Activated T-cell treated with anti-CD3 and anti-CD28 coated beads, Interleukin-2, amount 50 U/mL, for 4 hours (primary cell): ENCODE results near the gene COX4I2. TPM values are rescaled to one million over a fixed set of nuclear protein-coding genes. Genes with fewer than 3 reads are reported as not detected.

Source experiments
- ATAC-seq, 2 donors: fragments of 200-7000 bp; cut with Tn5 transposase; one replicate each; pipeline ENCODE4 v1.10.0; 2021
- DNase-seq: peaks from one replicate; pipeline ENCODE4 v3.0.0-alpha.2; 2020
- H3K27me3 Mint-ChIP-seq: one replicate; pipeline ENCODE4 v1.8.0; 2021; ENCODE audit warnings: low read depth, mixed read lengths
- H3K36me3 Mint-ChIP-seq: one replicate; pipeline ENCODE4 v1.8.0; 2022; ENCODE audit warnings: mixed read lengths; ENCODE audit not compliant: insufficient read depth
- H3K4me1 Mint-ChIP-seq: one replicate; pipeline ENCODE4 v1.8.0; 2021; ENCODE audit warnings: low read depth, mixed read lengths
- H3K4me3 Mint-ChIP-seq: one replicate; pipeline ENCODE4 v1.8.0; 2021; ENCODE audit warnings: mild to moderate bottlenecking, moderate library complexity, mixed read lengths
- H3K9me3 Mint-ChIP-seq: one replicate; pipeline ENCODE4 v1.8.0; 2021; ENCODE audit warnings: mixed read lengths
- total RNA-seq, 3 donors: library from RNA; stranded (reverse); gene quantifications; one replicate each; pipeline ENCODE4 v1.2.1, GENCODE V29; 2021

Gene COX4I2
- total RNA-seq, 3 donors from 2014 or later = not detected

- DNase-seq = no peak
- peaks cover 69% of the 10 kb centered on the region for H3K4me1 Mint-ChIP-seq
- no peak overlapping the region for H3K4me3 Mint-ChIP-seq
- no peaks in the 10 kb centered on the region for H3K27me3 Mint-ChIP-seq
- ATAC-seq = no peak
- peaks cover 36% of the 10 kb centered on the region for H3K36me3 Mint-ChIP-seq
- H3K9me3 Mint-ChIP-seq = no peaks in the 10 kb centered on the region
Observed at GRCh38 chr20:31673435-31673834, 35.7 kb downstream of the COX4I2 start.

GRCh38 chr20:31673943-31674463 lies 36.3 kb downstream of the COX4I2 start:
- no peak for DNase-seq
- H3K27me3 Mint-ChIP-seq = no peaks in the 10 kb centered on the region
- ATAC-seq = no peak
- H3K9me3 Mint-ChIP-seq = no peaks in the 10 kb centered on the region
- peak overlapping the region; percentile 86 for H3K4me3 Mint-ChIP-seq
- peaks cover 75% of the 10 kb centered on the region for H3K4me1 Mint-ChIP-seq
- H3K36me3 Mint-ChIP-seq = peaks cover 42% of the 10 kb centered on the region

GRCh38 chr20:31674895-31675827 lies 37.4 kb downstream of the COX4I2 start:
- DNase-seq (peak; percentile 56), ATAC-seq (peak; percentile 68 to 75)
- H3K36me3 Mint-ChIP-seq = peaks cover 37% of the 10 kb centered on the region
- no peaks in the 10 kb centered on the region for H3K27me3 Mint-ChIP-seq
- H3K9me3 Mint-ChIP-seq = no peaks in the 10 kb centered on the region
- peaks cover 75% of the 10 kb centered on the region for H3K4me1 Mint-ChIP-seq
- H3K4me3 Mint-ChIP-seq = peak overlapping the region; percentile 86

GRCh38 chr20:31675828-31676608 lies 38.3 kb downstream of the COX4I2 start:
- Mint-ChIP-seq H3K9me3 (no peaks in the 10 kb centered on the region), H3K4me1 (peaks cover 83% of the 10 kb centered on the region), H3K36me3 (peaks cover 45% of the 10 kb centered on the region), H3K27me3 (no peaks in the 10 kb centered on the region), H3K4me3 (peak overlapping the region; percentile 86)
- ATAC-seq = peak; percentile 66 to 72
- DNase-seq = peak; percentile 65

- H3K4me1 Mint-ChIP-seq = peaks cover 86% of the 10 kb centered on the region
- H3K27me3 Mint-ChIP-seq = no peaks in the 10 kb centered on the region
- DNase-seq = no peak
- ATAC-seq = no peak
- no peaks in the 10 kb centered on the region for H3K9me3 Mint-ChIP-seq
- H3K4me3 Mint-ChIP-seq = peak overlapping the region; percentile 86
- peaks cover 48% of the 10 kb centered on the region for H3K36me3 Mint-ChIP-seq
Observed at GRCh38 chr20:31676609-31676989, 38.9 kb downstream of the COX4I2 start.

GRCh38 chr20:31677553-31678260 lies 40.0 kb downstream of the COX4I2 start:
- H3K4me1 Mint-ChIP-seq = peaks cover 91% of the 10 kb centered on the region
- no peak for ATAC-seq
- no peaks in the 10 kb centered on the region for H3K9me3 Mint-ChIP-seq
- no peak for DNase-seq
- peak overlapping the region; percentile 86 for H3K4me3 Mint-ChIP-seq
- peaks cover 53% of the 10 kb centered on the region for H3K36me3 Mint-ChIP-seq
- H3K27me3 Mint-ChIP-seq = no peaks in the 10 kb centered on the region

- DNase-seq = no peak
- peaks cover 59% of the 10 kb centered on the region for H3K36me3 Mint-ChIP-seq
- no peak for ATAC-seq
Observed at GRCh38 chr20:31678389-31679356, 41.0 kb downstream of the COX4I2 start.

GRCh38 chr20:31679357-31680285 lies 41.9 kb downstream of the COX4I2 start:
- H3K36me3 Mint-ChIP-seq = peaks cover 66% of the 10 kb centered on the region

More at GRCh38 chr20:31678389-31679356, 41.0 kb downstream of the COX4I2 start:
- Mint-ChIP-seq H3K9me3 (no peaks in the 10 kb centered on the region), H3K27me3 (no peaks in the 10 kb centered on the region), H3K4me3 (no peak overlapping the region), H3K4me1 (peaks cover 95% of the 10 kb centered on the region)

GRCh38 chr20:31680286-31681127 lies 42.8 kb downstream of the COX4I2 start:
- ATAC-seq (no peak), DNase-seq (no peak)
- Mint-ChIP-seq H3K4me1 (peaks cover 94% of the 10 kb centered on the region), H3K4me3 (no peak overlapping the region), H3K36me3 (peaks cover 64% of the 10 kb centered on the region), H3K9me3 (no peaks in the 10 kb centered on the region), H3K27me3 (no peaks in the 10 kb centered on the region)

More at GRCh38 chr20:31679357-31680285, 41.9 kb downstream of the COX4I2 start:
- Mint-ChIP-seq H3K27me3 (no peaks in the 10 kb centered on the region), H3K4me3 (no peak overlapping the region), H3K4me1 (peaks cover 95% of the 10 kb centered on the region), H3K9me3 (no peaks in the 10 kb centered on the region)
- DNase-seq (no peak), ATAC-seq (no peak)

GRCh38 chr20:31681128-31681727 lies 43.5 kb downstream of the COX4I2 start:
- H3K9me3 Mint-ChIP-seq = no peaks in the 10 kb centered on the region
- H3K36me3 Mint-ChIP-seq = peaks cover 67% of the 10 kb centered on the region
- no peak for DNase-seq
- no peaks in the 10 kb centered on the region for H3K27me3 Mint-ChIP-seq
- H3K4me1 Mint-ChIP-seq = peaks cover 94% of the 10 kb centered on the region
- ATAC-seq = no peak
- H3K4me3 Mint-ChIP-seq = no peak overlapping the region

- H3K36me3 Mint-ChIP-seq = peaks cover 67% of the 10 kb centered on the region
- no peak overlapping the region for H3K4me3 Mint-ChIP-seq
- peaks cover 94% of the 10 kb centered on the region for H3K4me1 Mint-ChIP-seq
Observed at GRCh38 chr20:31681769-31682168, 44.1 kb downstream of the COX4I2 start.

More at GRCh38 chr20:31681769-31682168, 44.1 kb downstream of the COX4I2 start:
- Mint-ChIP-seq H3K9me3 (no peaks in the 10 kb centered on the region), H3K27me3 (no peaks in the 10 kb centered on the region)
- DNase-seq = no peak
- no peak for ATAC-seq
